PC-3 (cell line): ENCODE data around the gene TFB2M. TPM values are rescaled to one million over a fixed set of nuclear protein-coding genes. Genes with fewer than 3 reads are reported as not detected.

ENCODE experiments used
- ATAC-seq: fragments of 200-7000 bp; cut with Tn5 transposase; 2 replicates; pipeline ENCODE4 v1.9.1; 2020; ENCODE audit warnings: mild to moderate bottlenecking, moderate library complexity
- BruUV-seq: library from RNA; stranded (reverse); fragments of 400-500 nt; replicated peaks from 2 replicates; lab custom pipeline; 2021; lab: Mats Ljungman, UMichigan
- CTCF ChIA-PET: fragments of 300-600 bp; sonication (Branson Sonifier 250); formaldehyde crosslinking; loops from one replicate; lab custom pipeline; 2022; ENCODE audit warnings: antibody characterized with exemption; lab: Charles Lee
- POLR2A ChIA-PET: fragments of 300-600 bp; sonication (Branson Sonifier 250); formaldehyde crosslinking; loops from one replicate; lab custom pipeline; 2022; ENCODE audit warnings: antibody characterized with exemption; ENCODE audit not compliant: unreplicated experiment; lab: Charles Lee
- DNase-seq: peaks from one replicate; pipeline ENCODE4 v3.0.0-alpha.2; 2015
- H2AFZ ChIP-seq: fragments of 300-600 bp; sonication (generic); 2 replicates; pipeline ENCODE4 v1.6.0; 2016; ENCODE audit warnings: antibody characterized with exemption, low read length
- H3F3A ChIP-seq: fragments of 300-600 bp; sonication (generic); one replicate; pipeline ENCODE4 v1.6.0; 2017; ENCODE audit warnings: antibody characterized with exemption, low read length, control low read depth, mild to moderate bottlenecking; ENCODE audit not compliant: unreplicated experiment
- H3K27ac ChIP-seq: fragments of 300-600 bp; sonication (generic); 2 replicates; pipeline ENCODE4 v1.5.1; 2016; ENCODE audit warnings: mild to moderate bottlenecking, low read length
- H3K27me3 ChIP-seq: fragments of 300-600 bp; sonication (generic); 2 replicates; pipeline ENCODE4 v1.6.1; 2016; ENCODE audit warnings: low read length, mixed read lengths
- H3K36me3 ChIP-seq: fragments of 300-600 bp; sonication (generic); 2 replicates; pipeline ENCODE4 v1.6.1; 2016; ENCODE audit warnings: low read depth, mixed run types, low read length, mixed read lengths
- H3K4me1 ChIP-seq: fragments of 300-600 bp; sonication (generic); 2 replicates; pipeline ENCODE4 v1.5.1; 2016; ENCODE audit warnings: low read length; ENCODE audit not compliant: insufficient read depth
- H3K4me2 ChIP-seq: fragments of 300-600 bp; sonication (generic); 2 replicates; pipeline ENCODE4 v1.6.0; 2016; ENCODE audit warnings: low read length
- H3K4me3 ChIP-seq: fragments of 300-600 bp; sonication (generic); 2 replicates; pipeline ENCODE4 v1.5.1; 2016; ENCODE audit warnings: mild to moderate bottlenecking, low read length, mixed read lengths
- H3K79me2 ChIP-seq: fragments of 300-600 bp; sonication (generic); 2 replicates; pipeline ENCODE4 v1.6.1; 2017; ENCODE audit warnings: low read length, mixed read lengths
- H3K9ac ChIP-seq: fragments of 300-600 bp; sonication (generic); 2 replicates; pipeline ENCODE4 v1.6.0; 2016; ENCODE audit warnings: mild to moderate bottlenecking, low read length
- H3K9me2 ChIP-seq: fragments of 300-600 bp; sonication (generic); replicated peaks from 2 replicates; pipeline ENCODE4 v1.6.1; 2016; ENCODE audit warnings: mixed run types, low read length, mixed read lengths
- H3K9me3 ChIP-seq: fragments of 300-600 bp; sonication (generic); 2 replicates; pipeline ENCODE4 v1.6.1; 2016; ENCODE audit warnings: low read length, mixed read lengths
- H4K20me1 ChIP-seq: fragments of 300-600 bp; sonication (generic); 2 replicates; pipeline ENCODE4 v1.6.1; 2016; ENCODE audit warnings: low read length, mixed read lengths
- CTCF ChIP-seq: fragments of 300-600 bp; sonication (generic); conservative IDR thresholded peaks from 2 replicates; pipeline ENCODE4 v1.5.1; 2017; ENCODE audit warnings: antibody characterized with exemption, low read depth, mild to moderate bottlenecking, low read length
- EZH2 ChIP-seq: fragments of 300-600 bp; sonication (generic); IDR thresholded peaks from one replicate; pipeline ENCODE4 v1.6.1; 2017; ENCODE audit warnings: antibody characterized with exemption, mild to moderate bottlenecking, low read length; ENCODE audit not compliant: unreplicated experiment
- EZH2phosphoT487 ChIP-seq: fragments of 300-600 bp; sonication (generic); IDR thresholded peaks from 2 replicates; pipeline ENCODE4 v1.6.1; 2018; ENCODE audit warnings: mild to moderate bottlenecking, antibody characterized with exemption, low read length, borderline replicate concordance
- intact Hi-C: fragments of 100-400 bp; cut with micrococcal nuclease; formaldehyde crosslinking; loops from 2 replicates; pipeline ENCODE4 v1.9.0; 2023
- total RNA-seq: library from RNA; depleted of rRNA; stranded (reverse); fragments of >200 nt; gene quantifications from 2 replicates; pipeline ENCODE4 v1.2.3, GENCODE V29; 2014

Gene TFB2M
- total RNA-seq, 1 experiment from 2014 or later: 47.0 TPM

DNA sequence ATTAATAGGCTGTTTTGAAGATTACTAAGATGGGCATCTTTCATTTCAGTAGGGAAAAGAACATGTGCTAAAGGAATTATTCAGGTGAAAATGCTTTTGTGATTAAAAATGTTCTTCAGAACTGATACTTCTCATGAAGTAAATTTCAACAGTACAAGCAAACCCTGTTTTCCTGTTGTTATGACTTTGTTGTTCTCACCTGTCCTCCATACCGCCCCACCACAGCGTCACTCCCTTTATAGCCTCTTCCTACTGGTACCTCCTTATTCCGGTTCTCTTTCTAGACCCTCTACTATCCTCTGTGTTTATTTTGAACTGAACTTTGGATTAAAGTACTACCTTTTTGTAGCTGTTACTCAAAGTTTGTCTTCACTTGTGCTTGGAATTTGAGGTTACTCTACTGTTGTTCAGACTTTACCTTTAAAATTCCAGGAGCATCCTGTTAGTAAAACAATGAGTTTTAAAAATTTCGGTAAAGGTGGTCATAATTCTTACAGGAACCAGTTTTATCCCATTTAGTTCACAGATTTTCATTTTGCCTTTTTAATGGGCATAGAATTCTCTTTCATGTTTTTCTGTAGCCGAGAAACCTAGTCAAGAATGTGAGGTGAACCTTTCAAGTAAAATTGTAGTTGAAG, 11.1 kb upstream of the TFB2M start:
- no peak overlapping the region for H2AFZ ChIP-seq
- no peaks in the 10 kb centered on the region for H3K4me1 ChIP-seq
- ChIA-PET CTCF (no interaction called here), POLR2A (no interaction called here)
- intact Hi-C loops: no loop called here
- no peak overlapping the region for H3K27ac ChIP-seq
- no peak overlapping the region for H3K4me2 ChIP-seq
- no peaks in the 10 kb centered on the region for H4K20me1 ChIP-seq
- no peaks in the 10 kb centered on the region for H3K36me3 ChIP-seq
- no peaks in the 10 kb centered on the region for H3K9me2 ChIP-seq
- no peaks in the 10 kb centered on the region for H3K9me3 ChIP-seq
- H3K9ac ChIP-seq: no peak overlapping the region
- H3K79me2 ChIP-seq: peaks cover 40% of the 10 kb centered on the region
- ATAC-seq (no peak), DNase-seq (no peak)
- H3F3A ChIP-seq: no peaks in the 10 kb centered on the region
- no TSS peak for BruUV-seq
- no peak for TF ChIP-seq EZH2
- no peak for TF ChIP-seq CTCF
- no peak for TF ChIP-seq EZH2phosphoT487
- H3K27me3 ChIP-seq: no peaks in the 10 kb centered on the region
- H3K4me3 ChIP-seq: no peak overlapping the region

DNA sequence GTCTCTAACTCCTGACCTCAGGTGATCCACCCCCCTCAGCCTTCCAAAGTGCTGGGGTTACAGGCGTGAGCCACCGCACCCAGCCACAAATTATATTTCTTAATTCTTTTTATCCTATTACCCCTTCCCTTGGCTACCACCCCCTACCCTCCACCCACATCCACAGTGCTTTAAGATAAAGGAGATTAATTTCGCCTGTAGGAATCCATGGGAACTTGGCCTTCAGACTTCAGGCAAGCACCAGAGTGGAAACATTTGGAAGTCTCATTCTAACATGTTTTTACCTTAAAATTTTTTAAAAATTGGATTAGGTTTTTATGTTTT, 10.6 kb upstream of the TFB2M start:
- Histone ChIP-seq H3K27me3 (no peaks in the 10 kb centered on the region), H3K4me1 (no peaks in the 10 kb centered on the region), H3K9me3 (no peaks in the 10 kb centered on the region), H3K4me3 (no peak overlapping the region), H2AFZ (no peak overlapping the region), H3K4me2 (no peak overlapping the region), H3K36me3 (no peaks in the 10 kb centered on the region), H3K9me2 (no peaks in the 10 kb centered on the region), H3F3A (no peaks in the 10 kb centered on the region), H3K79me2 (peaks cover 44% of the 10 kb centered on the region), H3K27ac (no peak overlapping the region), H3K9ac (no peak overlapping the region), H4K20me1 (no peaks in the 10 kb centered on the region)
- BruUV-seq: no TSS peak
- ChIA-PET CTCF (no interaction called here), POLR2A (no interaction called here)
- TF ChIP-seq EZH2 (no peak), CTCF (no peak), EZH2phosphoT487 (no peak)
- ATAC-seq (no peak), DNase-seq (no peak)
- intact Hi-C loops: no loop called here

- no peak for ATAC-seq
- BruUV-seq: no TSS peak
- intact Hi-C loops: no loop called here
- Histone ChIP-seq H3K79me2 (peaks cover 67% of the 10 kb centered on the region), H3K9ac (no peak overlapping the region), H3K9me3 (no peaks in the 10 kb centered on the region), H3K9me2 (no peaks in the 10 kb centered on the region), H3K27me3 (no peaks in the 10 kb centered on the region), H3K4me2 (no peak overlapping the region), H3K36me3 (no peaks in the 10 kb centered on the region), H4K20me1 (no peaks in the 10 kb centered on the region), H3F3A (no peaks in the 10 kb centered on the region), H3K4me3 (no peak overlapping the region), H3K27ac (no peak overlapping the region), H3K4me1 (peaks cover 14% of the 10 kb centered on the region), H2AFZ (no peak overlapping the region)
- ChIA-PET CTCF (no interaction called here), POLR2A (no interaction called here)
- TF ChIP-seq EZH2phosphoT487 (no peak), CTCF (no peak), EZH2 (no peak)
- no peak for DNase-seq
Measured at GRCh38 chr1:246573491-246573890, 7.4 kb upstream of the TFB2M start.
